ENCODE data around the gene GOLIM4.

Gene GOLIM4

DNA sequence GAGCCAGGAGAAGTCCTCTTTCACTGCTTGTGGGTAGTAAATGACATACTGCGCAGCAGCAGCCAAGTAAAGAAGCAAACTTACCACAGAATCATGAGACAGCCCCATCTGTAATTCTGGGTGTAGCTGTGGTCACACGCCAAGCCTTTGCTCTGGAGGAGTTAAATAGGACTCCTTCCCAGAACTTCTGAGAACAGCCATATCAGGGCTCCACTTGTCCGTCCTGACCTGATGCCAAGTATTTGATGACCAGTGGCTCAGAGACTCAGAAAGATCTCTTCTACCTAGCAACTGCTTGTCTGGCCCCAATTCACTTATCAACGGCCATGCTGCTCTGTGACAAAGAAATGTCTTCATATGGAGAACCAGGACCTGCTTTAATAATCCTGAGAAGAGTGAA is 20.6 kb upstream of the GOLIM4 start:
- TF ChIP-seq ZFP3 (CRISPR knock-in tag; IDR thresholded peaks at IDR 0.05) (no peak), PATZ1 (CRISPR knock-in tag; IDR thresholded peaks at IDR 0.05; ENCODE audit: borderline replicate concordance) (no peak), CSDC2 (CRISPR knock-in tag; IDR thresholded peaks at IDR 0.05) (no peak), ESRRG (CRISPR knock-in tag; IDR thresholded peaks at IDR 0.05) (no peak), OSR1 (CRISPR knock-in tag; IDR thresholded peaks at IDR 0.05) (no peak), BACH2 (CRISPR knock-in tag; IDR thresholded peaks at IDR 0.05; ENCODE audit: borderline replicate concordance) (no peak), ISL1 (CRISPR knock-in tag; IDR thresholded peaks at IDR 0.05) (no peak), ZC3H10 (CRISPR knock-in tag; IDR thresholded peaks at IDR 0.05) (no peak), CREB5 (CRISPR knock-in tag; IDR thresholded peaks at IDR 0.05; ENCODE audit: low read depth) (no peak), ZNF70 (CRISPR knock-in tag; IDR thresholded peaks at IDR 0.05) (no peak), PPARA (CRISPR knock-in tag; IDR thresholded peaks at IDR 0.05; ENCODE audit: borderline replicate concordance) (no peak), SNAI2 (CRISPR knock-in tag; IDR thresholded peaks at IDR 0.05) (no peak), GLIS3 (CRISPR knock-in tag; IDR thresholded peaks at IDR 0.05) (no peak), ZFP30 (CRISPR knock-in tag; IDR thresholded peaks at IDR 0.05) (no peak), ZNF8 (CRISPR knock-in tag; IDR thresholded peaks at IDR 0.05) (no peak), TCF4 (CRISPR knock-in tag; IDR thresholded peaks at IDR 0.05; ENCODE audit: borderline replicate concordance) (no peak), TOX (CRISPR knock-in tag; IDR thresholded peaks at IDR 0.05; ENCODE audit: borderline replicate concordance) (no peak)
- TF ChIP-seq, protein P1, sequence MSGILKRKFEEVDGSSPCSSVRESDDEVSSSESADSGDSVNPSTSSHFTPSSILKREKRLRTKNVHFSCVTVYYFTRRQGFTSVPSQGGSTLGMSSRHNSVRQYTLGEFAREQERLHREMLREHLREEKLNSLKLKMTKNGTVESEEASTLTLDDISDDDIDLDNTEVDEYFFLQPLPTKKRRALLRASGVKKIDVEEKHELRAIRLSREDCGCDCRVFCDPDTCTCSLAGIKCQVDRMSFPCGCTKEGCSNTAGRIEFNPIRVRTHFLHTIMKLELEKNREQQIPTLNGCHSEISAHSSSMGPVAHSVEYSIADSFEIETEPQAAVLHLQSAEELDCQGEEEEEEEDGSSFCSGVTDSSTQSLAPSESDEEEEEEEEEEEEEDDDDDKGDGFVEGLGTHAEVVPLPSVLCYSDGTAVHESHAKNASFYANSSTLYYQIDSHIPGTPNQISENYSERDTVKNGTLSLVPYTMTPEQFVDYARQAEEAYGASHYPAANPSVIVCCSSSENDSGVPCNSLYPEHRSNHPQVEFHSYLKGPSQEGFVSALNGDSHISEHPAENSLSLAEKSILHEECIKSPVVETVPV (CRISPR knock-in tag; IDR thresholded peaks at IDR 0.05), result no peak
- TF ChIP-seq, protein P2, sequence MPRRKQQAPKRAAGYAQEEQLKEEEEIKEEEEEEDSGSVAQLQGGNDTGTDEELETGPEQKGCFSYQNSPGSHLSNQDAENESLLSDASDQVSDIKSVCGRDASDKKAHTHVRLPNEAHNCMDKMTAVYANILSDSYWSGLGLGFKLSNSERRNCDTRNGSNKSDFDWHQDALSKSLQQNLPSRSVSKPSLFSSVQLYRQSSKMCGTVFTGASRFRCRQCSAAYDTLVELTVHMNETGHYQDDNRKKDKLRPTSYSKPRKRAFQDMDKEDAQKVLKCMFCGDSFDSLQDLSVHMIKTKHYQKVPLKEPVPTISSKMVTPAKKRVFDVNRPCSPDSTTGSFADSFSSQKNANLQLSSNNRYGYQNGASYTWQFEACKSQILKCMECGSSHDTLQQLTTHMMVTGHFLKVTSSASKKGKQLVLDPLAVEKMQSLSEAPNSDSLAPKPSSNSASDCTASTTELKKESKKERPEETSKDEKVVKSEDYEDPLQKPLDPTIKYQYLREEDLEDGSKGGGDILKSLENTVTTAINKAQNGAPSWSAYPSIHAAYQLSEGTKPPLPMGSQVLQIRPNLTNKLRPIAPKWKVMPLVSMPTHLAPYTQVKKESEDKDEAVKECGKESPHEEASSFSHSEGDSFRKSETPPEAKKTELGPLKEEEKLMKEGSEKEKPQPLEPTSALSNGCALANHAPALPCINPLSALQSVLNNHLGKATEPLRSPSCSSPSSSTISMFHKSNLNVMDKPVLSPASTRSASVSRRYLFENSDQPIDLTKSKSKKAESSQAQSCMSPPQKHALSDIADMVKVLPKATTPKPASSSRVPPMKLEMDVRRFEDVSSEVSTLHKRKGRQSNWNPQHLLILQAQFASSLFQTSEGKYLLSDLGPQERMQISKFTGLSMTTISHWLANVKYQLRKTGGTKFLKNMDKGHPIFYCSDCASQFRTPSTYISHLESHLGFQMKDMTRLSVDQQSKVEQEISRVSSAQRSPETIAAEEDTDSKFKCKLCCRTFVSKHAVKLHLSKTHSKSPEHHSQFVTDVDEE (CRISPR knock-in tag; IDR thresholded peaks at IDR 0.05), result no peak
- ATAC-seq, result no peak

GRCh38 chr3:168113848-168114247 is 18.1 kb upstream of the GOLIM4 start:
- no peak for ATAC-seq
- no peak for TF ChIP-seq POU6F1 (CRISPR knock-in tag; IDR thresholded peaks at IDR 0.05; ENCODE audit: borderline replicate concordance, low read depth)
- no peak for TF ChIP-seq ZFP3 (CRISPR knock-in tag; IDR thresholded peaks at IDR 0.05)
- no peak for TF ChIP-seq ESRRG (CRISPR knock-in tag; IDR thresholded peaks at IDR 0.05)
- TF ChIP-seq SNAI2 (CRISPR knock-in tag; IDR thresholded peaks at IDR 0.05), result no peak
- TF ChIP-seq ARNTL (CRISPR knock-in tag; IDR thresholded peaks at IDR 0.05; ENCODE audit: borderline replicate concordance, low read depth), result no peak
- no peak for TF ChIP-seq TCF4 (CRISPR knock-in tag; IDR thresholded peaks at IDR 0.05; ENCODE audit: borderline replicate concordance)
- TF ChIP-seq ISL1 (CRISPR knock-in tag; IDR thresholded peaks at IDR 0.05), result no peak
- no peak for TF ChIP-seq BACH2 (CRISPR knock-in tag; IDR thresholded peaks at IDR 0.05; ENCODE audit: borderline replicate concordance)
- TF ChIP-seq, protein P1 (CRISPR knock-in tag; IDR thresholded peaks at IDR 0.05), result no peak
- no peak for TF ChIP-seq ZFP30 (CRISPR knock-in tag; IDR thresholded peaks at IDR 0.05)
- no peak for TF ChIP-seq PATZ1 (CRISPR knock-in tag; IDR thresholded peaks at IDR 0.05; ENCODE audit: borderline replicate concordance)
- no peak for TF ChIP-seq TOX (CRISPR knock-in tag; IDR thresholded peaks at IDR 0.05; ENCODE audit: borderline replicate concordance)
- no peak for TF ChIP-seq ZNF70 (CRISPR knock-in tag; IDR thresholded peaks at IDR 0.05)
- no peak for TF ChIP-seq CSDC2 (CRISPR knock-in tag; IDR thresholded peaks at IDR 0.05)
- no peak for TF ChIP-seq OSR1 (CRISPR knock-in tag; IDR thresholded peaks at IDR 0.05)
- TF ChIP-seq, protein P2 (CRISPR knock-in tag; IDR thresholded peaks at IDR 0.05), result no peak
- TF ChIP-seq ZNF8 (CRISPR knock-in tag; IDR thresholded peaks at IDR 0.05), result no peak

All from SK-N-SH treated with all-trans-retinoic acid at 6 μM for 48 hours (cell line).